ENCODE data around the gene NCOR1.

The NCOR1 gene

GRCh38 chr17:16033729-16034349 is 181.5 kb downstream of the NCOR1 start:
- Mint-ChIP-seq H3K36me3 (ENCODE audit: low read depth) (peaks cover 96% of the 10 kb centered on the region), H3K9me3 (no peaks in the 10 kb centered on the region), H3K4me1 (no peaks in the 10 kb centered on the region), H3K27ac (no peak overlapping the region), H3K4me3 (no peak overlapping the region), H3K27me3 (ENCODE audit: low read depth) (no peaks in the 10 kb centered on the region)
- TF ChIP-seq CTCF (IDR thresholded peaks at IDR 0.05; ENCODE audit: unreplicated experiment in 3 of 3): no peak

GRCh38 chr17:16027708-16028584 is 187.4 kb downstream of the NCOR1 start:
- no peak for TF ChIP-seq CTCF (IDR thresholded peaks at IDR 0.05; ENCODE audit: unreplicated experiment in 3 of 3)
- Mint-ChIP-seq H3K27me3 (ENCODE audit: low read depth) (no peaks in the 10 kb centered on the region), H3K4me3 (no peak overlapping the region), H3K9me3 (no peaks in the 10 kb centered on the region), H3K27ac (no peak overlapping the region), H3K4me1 (no peaks in the 10 kb centered on the region), H3K36me3 (ENCODE audit: low read depth) (peaks cover 90% of the 10 kb centered on the region)

GRCh38 chr17:16026895-16027294 is 188.4 kb downstream of the NCOR1 start:
- Mint-ChIP-seq H3K27me3 (ENCODE audit: low read depth) (no peaks in the 10 kb centered on the region), H3K27ac (no peak overlapping the region), H3K4me3 (no peak overlapping the region), H3K9me3 (no peaks in the 10 kb centered on the region), H3K36me3 (ENCODE audit: low read depth) (peaks cover 87% of the 10 kb centered on the region), H3K4me1 (no peaks in the 10 kb centered on the region)
- no peak for TF ChIP-seq CTCF (IDR thresholded peaks at IDR 0.05; ENCODE audit: unreplicated experiment in 3 of 3)

GRCh38 chr17:16025202-16025601 is 190.1 kb downstream of the NCOR1 start:
- H3K36me3 Mint-ChIP-seq (ENCODE audit: low read depth): peaks cover 82% of the 10 kb centered on the region
- H3K9me3 Mint-ChIP-seq: no peaks in the 10 kb centered on the region
- no peak overlapping the region for H3K27ac Mint-ChIP-seq
- H3K4me3 Mint-ChIP-seq: no peak overlapping the region
- H3K4me1 Mint-ChIP-seq: no peaks in the 10 kb centered on the region
- TF ChIP-seq CTCF (IDR thresholded peaks at IDR 0.05; ENCODE audit: unreplicated experiment in 3 of 3): no peak
- no peaks in the 10 kb centered on the region for H3K27me3 Mint-ChIP-seq (ENCODE audit: low read depth)

- Mint-ChIP-seq H3K36me3 (ENCODE audit: low read depth) (peaks cover 78% of the 10 kb centered on the region), H3K4me3 (no peak overlapping the region), H3K27me3 (ENCODE audit: low read depth) (no peaks in the 10 kb centered on the region), H3K4me1 (no peaks in the 10 kb centered on the region), H3K27ac (no peak overlapping the region), H3K9me3 (no peaks in the 10 kb centered on the region)
- TF ChIP-seq CTCF (IDR thresholded peaks at IDR 0.05; ENCODE audit: unreplicated experiment in 3 of 3): no peak
Measured at GRCh38 chr17:16023881-16024280, 191.5 kb downstream of the NCOR1 start.
